ENCODE data around the gene CEPT1. TPM values are rescaled to one million over a fixed set of nuclear protein-coding genes. Genes with fewer than 3 reads are reported as not detected.

CEPT1 gene
- total RNA-seq, 1 experiment from 2014 or later, result 30.9 TPM

- Histone ChIP-seq H3K4me3 (ENCODE audit: low read depth, low read length, poor library complexity, severe bottlenecking) (no peak overlapping the region), H3K27me3 (replicated peaks; ENCODE audit: insufficient read depth, low read depth, low read length, poor library complexity) (no peaks in the 10 kb centered on the region), H3K27ac (ENCODE audit: low read depth, low read length, poor library complexity, severe bottlenecking) (no peak overlapping the region), H3K4me1 (ENCODE audit: insufficient read depth, low read length, poor library complexity, severe bottlenecking) (no peaks in the 10 kb centered on the region), H3K9me3 (ENCODE audit: low read depth, low read length, poor library complexity, severe bottlenecking) (no peaks in the 10 kb centered on the region), H3K36me3 (ENCODE audit: insufficient read depth, low read length, poor library complexity, severe bottlenecking) (peaks cover 13% of the 10 kb centered on the region)
- TF ChIP-seq EZH2 (IDR thresholded peaks at IDR 0.05; ENCODE audit: borderline replicate concordance, low read depth, low read length, poor library complexity, severe bottlenecking) (no peak), CTCF (conservative IDR thresholded peaks at IDR 0.05; ENCODE audit: low read depth, low read length) (no peak)
- BruUV-seq (replicated peaks), result no TSS peak
- ChIA-PET POLR2A (ENCODE audit: low non-redundant PET) (no interaction called here), CTCF (no interaction called here)
- DNase-seq (ENCODE audit: low spot score), result no peak
- intact Hi-C loops (cut with micrococcal nuclease; ENCODE audit: unreplicated experiment), result no loop called here
Measured at GRCh38 chr1:111182052-111182451, 42.0 kb downstream of the CEPT1 start.

GRCh38 chr1:111183308-111184069, 43.5 kb downstream of the CEPT1 start:
- intact Hi-C loops (cut with micrococcal nuclease; ENCODE audit: unreplicated experiment), result no loop called here
- no peak for TF ChIP-seq EZH2 (IDR thresholded peaks at IDR 0.05; ENCODE audit: borderline replicate concordance, low read depth, low read length, poor library complexity, severe bottlenecking)
- TF ChIP-seq CTCF (conservative IDR thresholded peaks at IDR 0.05; ENCODE audit: low read depth, low read length), result no peak
- POLR2A ChIA-PET (ENCODE audit: low non-redundant PET), result no interaction called here

GRCh38 chr1:111184663-111185062, 44.6 kb downstream of the CEPT1 start:
- TF ChIP-seq EZH2 (IDR thresholded peaks at IDR 0.05; ENCODE audit: borderline replicate concordance, low read depth, low read length, poor library complexity, severe bottlenecking), result no peak
- no peak for TF ChIP-seq CTCF (conservative IDR thresholded peaks at IDR 0.05; ENCODE audit: low read depth, low read length)
- Histone ChIP-seq H3K4me3 (ENCODE audit: low read depth, low read length, poor library complexity, severe bottlenecking) (no peak overlapping the region), H3K4me1 (ENCODE audit: insufficient read depth, low read length, poor library complexity, severe bottlenecking) (no peaks in the 10 kb centered on the region), H3K9me3 (ENCODE audit: low read depth, low read length, poor library complexity, severe bottlenecking) (no peaks in the 10 kb centered on the region), H3K27ac (ENCODE audit: low read depth, low read length, poor library complexity, severe bottlenecking) (no peak overlapping the region), H3K36me3 (ENCODE audit: insufficient read depth, low read length, poor library complexity, severe bottlenecking) (peaks cover 13% of the 10 kb centered on the region), H3K27me3 (replicated peaks; ENCODE audit: insufficient read depth, low read depth, low read length, poor library complexity) (no peaks in the 10 kb centered on the region)
- DNase-seq (ENCODE audit: low spot score), result no peak
- POLR2A ChIA-PET (ENCODE audit: low non-redundant PET), result interaction anchor here (0.6 kb wide), 1 partner anchor 69 kb away, joined by 3 read pairs; no protein-coding TSS in a partner anchor
- CTCF ChIA-PET, result no interaction called here
- no TSS peak for BruUV-seq (replicated peaks)
- intact Hi-C loops (cut with micrococcal nuclease; ENCODE audit: unreplicated experiment), result no loop called here

More at GRCh38 chr1:111183308-111184069, 43.5 kb downstream of the CEPT1 start:
- no peak overlapping the region for H3K4me3 ChIP-seq (ENCODE audit: low read depth, low read length, poor library complexity, severe bottlenecking)
- CTCF ChIA-PET, result no interaction called here
- no peaks in the 10 kb centered on the region for H3K9me3 ChIP-seq (ENCODE audit: low read depth, low read length, poor library complexity, severe bottlenecking)
- no TSS peak for BruUV-seq (replicated peaks)
- no peak overlapping the region for H3K27ac ChIP-seq (ENCODE audit: low read depth, low read length, poor library complexity, severe bottlenecking)
- peaks cover 13% of the 10 kb centered on the region for H3K36me3 ChIP-seq (ENCODE audit: insufficient read depth, low read length, poor library complexity, severe bottlenecking)
- H3K4me1 ChIP-seq (ENCODE audit: insufficient read depth, low read length, poor library complexity, severe bottlenecking), result no peaks in the 10 kb centered on the region
- DNase-seq (ENCODE audit: low spot score), result no peak
- no peaks in the 10 kb centered on the region for H3K27me3 ChIP-seq (replicated peaks; ENCODE audit: insufficient read depth, low read depth, low read length, poor library complexity)
